Tongue (tissue), 2 donors: Measurements from ENCODE around the gene WNT5B. TPM values are rescaled to one million over a fixed set of nuclear protein-coding genes. Genes with fewer than 3 reads are reported as not detected.
"Not testable (repeated sequence)": the region's sequence is repeated elsewhere in the genome, so short reads cannot be mapped to it uniquely, and the experiment has no call there.

Experiments used
- DNase-seq: peaks from one replicate; pipeline ENCODE4 v3.0.0-alpha.2; 2015
- total RNA-seq: library from RNA; depleted of rRNA; stranded (reverse); fragments of >200 nt; gene quantifications from one replicate; pipeline ENCODE4 v1.2.3, GENCODE V29; 2014

The WNT5B gene
- total RNA-seq, 1 donor from 2014 or later, result 16.1 TPM

GRCh38 chr12:1598757-1599156, 30.3 kb upstream of the WNT5B start:
- no peak for DNase-seq

DNA sequence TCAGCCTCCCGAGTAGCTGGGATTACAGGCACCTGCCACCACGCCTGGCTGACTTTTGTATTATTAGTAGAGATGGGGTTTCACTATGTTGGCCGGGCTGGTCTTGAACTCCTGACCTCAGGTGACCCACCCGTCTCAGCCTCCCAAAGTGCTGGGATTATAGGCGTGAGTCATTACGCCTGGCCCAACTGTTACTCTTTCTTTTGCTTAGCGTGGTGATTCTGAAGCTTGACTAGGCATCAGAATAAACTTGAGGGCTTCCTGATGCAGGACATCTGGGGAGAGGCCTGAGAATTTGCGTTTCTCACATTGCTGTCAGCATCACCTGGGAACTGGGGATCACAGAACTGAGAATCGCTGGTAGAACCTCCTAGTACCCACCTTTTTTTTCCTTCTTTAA, 26.3 kb upstream of the WNT5B start:
- not testable (repeated sequence) for DNase-seq

- DNase-seq, result no peak
Observed at GRCh38 chr12:1603269-1603993, 25.6 kb upstream of the WNT5B start.

GRCh38 chr12:1604464-1604863, 24.6 kb upstream of the WNT5B start:
- DNase-seq, result no peak

GRCh38 chr12:1605129-1606020, 23.7 kb upstream of the WNT5B start:
- DNase-seq, result peak; percentile 91

DNA sequence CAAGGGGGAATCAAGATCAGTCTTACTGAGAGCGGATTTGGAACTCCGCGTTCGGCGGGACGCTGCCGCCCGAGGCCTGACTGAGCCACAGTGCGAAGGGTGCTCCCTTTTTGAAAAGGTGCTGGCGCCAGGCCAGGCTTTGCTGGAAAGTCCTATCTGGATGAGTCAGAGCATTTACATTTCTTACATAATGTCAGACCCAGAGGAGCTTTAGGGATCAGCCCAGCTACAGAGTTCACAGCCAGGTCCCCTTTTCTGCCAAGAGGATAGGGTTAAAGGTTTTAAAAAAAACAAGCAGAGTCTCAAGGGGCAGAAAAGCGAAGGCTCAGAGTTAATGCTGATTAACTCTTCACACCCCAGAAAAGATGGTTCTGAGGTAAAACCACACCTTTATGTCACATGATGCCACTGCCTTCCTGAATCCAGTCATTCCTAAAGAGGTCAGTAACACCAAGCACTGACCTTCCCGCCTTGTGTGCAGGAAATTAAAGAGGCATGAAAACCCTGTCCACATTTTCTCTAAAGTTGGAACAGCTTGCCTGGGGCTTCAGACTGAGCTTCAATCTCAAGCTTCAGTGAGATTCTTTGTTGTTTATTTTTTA, 22.9 kb upstream of the WNT5B start:
- peak; percentile 83 for DNase-seq

DNA sequence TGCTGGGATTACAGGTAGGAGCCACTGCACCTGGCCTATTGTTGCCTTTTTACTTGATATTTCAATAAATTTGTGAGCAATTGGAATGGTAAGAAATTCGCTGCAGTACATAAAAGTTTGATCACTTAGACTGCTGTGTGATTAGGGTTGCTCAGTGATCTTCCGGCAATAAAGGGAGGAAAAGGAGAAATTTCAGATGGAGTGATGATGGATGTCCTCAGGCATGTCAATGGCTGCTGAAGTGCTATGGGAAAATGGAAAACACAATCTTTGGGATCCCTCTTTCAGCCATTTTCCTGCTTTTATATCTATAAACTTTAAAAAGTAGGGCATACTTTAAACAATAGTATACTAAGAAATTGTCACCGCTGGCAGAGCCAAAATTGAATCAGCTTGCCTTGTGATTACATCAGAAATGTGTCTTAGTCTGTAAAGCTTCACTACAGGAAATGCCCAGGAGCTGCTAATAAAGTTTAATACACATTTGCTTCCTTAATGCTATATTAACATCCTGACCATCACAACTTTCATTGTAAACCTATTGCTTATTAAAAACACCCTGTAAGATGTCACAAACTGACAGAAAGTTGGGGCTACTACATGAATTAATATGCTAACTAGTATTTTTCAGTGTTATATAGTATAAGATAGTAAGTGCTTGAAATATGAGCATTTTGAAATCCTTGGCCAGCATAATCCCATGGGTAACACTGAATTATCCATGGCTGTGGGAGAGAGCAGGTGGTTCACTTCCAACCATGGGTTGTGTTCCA, 20.9 kb upstream of the WNT5B start:
- peak; percentile 55 for DNase-seq

GRCh38 chr12:1608713-1609119, 20.3 kb upstream of the WNT5B start:
- peak; percentile 56 for DNase-seq

DNA sequence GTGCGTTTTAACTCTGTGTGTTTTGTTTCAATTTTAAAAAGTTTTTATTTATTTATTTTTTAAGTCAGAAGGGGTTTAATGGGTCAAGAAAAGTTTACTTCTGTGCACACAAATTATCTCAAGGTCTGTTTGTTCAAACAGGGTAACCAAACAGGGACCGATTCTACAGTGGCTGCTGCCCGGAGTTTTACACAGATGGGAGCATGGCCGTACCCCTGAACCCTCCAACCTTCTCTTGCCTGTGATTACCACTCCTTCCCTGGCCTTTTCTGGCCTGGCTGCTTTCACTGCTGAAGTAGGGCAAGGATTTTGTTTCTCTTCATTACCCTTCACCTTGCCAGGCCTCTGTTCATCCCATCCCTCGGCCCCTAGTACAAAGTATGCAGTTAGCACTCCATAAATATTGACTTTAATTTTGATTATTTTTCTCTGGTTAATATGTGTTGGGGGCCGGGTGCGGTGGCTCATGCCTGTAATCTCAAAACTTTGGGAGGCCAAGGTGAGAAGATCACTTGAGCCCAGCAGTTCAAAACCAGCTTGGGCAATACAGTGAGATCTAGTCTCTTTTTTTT, 18.9 kb upstream of the WNT5B start:
- DNase-seq, result no peak

- peak; percentile 38 for DNase-seq
Observed at GRCh38 chr12:1611803-1612572, 17.0 kb upstream of the WNT5B start.

- no peak for DNase-seq
Observed at GRCh38 chr12:1613860-1614259, 15.2 kb upstream of the WNT5B start.

- DNase-seq, result no peak
Observed at GRCh38 chr12:1614360-1614759, 14.7 kb upstream of the WNT5B start.

DNA sequence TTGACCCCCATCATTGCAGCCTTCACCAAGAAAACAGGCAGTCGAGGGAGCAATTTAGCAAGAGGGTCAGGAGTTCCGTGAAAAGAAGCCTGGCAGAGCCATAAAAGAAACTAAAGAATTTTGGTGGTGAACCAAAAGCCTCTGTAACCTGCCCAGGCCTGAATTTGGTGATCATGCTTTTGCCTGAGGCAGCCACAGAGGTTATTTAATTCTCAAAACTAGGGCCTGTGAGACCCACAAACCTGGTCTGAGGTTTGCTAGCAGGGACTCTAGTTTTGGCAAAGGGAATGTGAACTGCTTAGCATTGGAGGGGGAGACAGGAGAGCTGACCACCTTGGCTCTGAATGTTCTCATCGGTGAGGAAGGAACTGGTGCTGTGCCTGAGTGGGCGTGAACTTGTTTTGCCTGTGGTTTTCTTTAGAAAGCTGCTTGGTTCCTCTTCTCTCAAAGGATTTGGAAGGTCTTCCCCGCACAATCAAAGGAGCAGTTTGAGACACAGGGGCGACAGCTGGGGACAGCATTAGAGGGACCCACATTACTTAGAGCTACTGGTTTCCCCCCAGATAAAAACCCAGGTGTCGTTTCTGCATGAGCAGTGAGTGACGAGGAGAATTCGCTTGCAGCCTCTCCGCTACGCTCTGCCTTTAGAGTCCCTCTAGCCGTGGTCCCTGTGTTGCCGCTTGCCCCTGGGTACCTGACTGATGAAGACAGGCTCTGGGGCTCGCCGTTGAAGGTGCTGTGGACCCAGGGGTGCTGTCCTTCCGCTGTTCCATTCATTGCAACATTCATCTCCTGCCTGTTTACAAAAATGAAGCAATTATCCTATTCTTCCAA, 12.6 kb upstream of the WNT5B start:
- DNase-seq, result no peak

DNA sequence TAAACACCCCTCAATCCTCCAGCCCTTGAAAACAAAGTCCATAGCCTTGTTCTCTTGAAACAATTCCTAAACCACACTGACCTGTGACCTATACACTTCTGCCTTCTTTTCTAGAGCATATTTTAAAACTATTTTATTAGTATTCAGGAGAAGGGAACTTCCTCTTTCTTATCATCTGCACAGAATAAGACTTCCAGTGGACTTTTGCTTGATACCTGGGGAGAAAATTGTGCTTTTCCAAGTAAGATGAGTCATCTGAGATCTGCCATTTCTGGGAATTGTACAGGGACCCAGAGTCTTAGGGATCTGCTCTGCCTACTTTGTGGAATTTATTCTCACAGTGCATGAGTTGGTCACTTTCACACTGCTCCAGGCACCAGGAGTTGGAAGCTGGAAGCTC, 10.5 kb upstream of the WNT5B start:
- DNase-seq, result no peak

- DNase-seq, result no peak
Observed at GRCh38 chr12:1619159-1619558, 9.9 kb upstream of the WNT5B start.

GRCh38 chr12:1619587-1619986, 9.4 kb upstream of the WNT5B start:
- DNase-seq, result no peak

GRCh38 chr12:1620092-1620491, 8.9 kb upstream of the WNT5B start:
- DNase-seq, result no peak

GRCh38 chr12:1622406-1622805, 6.6 kb upstream of the WNT5B start:
- no peak for DNase-seq

DNA sequence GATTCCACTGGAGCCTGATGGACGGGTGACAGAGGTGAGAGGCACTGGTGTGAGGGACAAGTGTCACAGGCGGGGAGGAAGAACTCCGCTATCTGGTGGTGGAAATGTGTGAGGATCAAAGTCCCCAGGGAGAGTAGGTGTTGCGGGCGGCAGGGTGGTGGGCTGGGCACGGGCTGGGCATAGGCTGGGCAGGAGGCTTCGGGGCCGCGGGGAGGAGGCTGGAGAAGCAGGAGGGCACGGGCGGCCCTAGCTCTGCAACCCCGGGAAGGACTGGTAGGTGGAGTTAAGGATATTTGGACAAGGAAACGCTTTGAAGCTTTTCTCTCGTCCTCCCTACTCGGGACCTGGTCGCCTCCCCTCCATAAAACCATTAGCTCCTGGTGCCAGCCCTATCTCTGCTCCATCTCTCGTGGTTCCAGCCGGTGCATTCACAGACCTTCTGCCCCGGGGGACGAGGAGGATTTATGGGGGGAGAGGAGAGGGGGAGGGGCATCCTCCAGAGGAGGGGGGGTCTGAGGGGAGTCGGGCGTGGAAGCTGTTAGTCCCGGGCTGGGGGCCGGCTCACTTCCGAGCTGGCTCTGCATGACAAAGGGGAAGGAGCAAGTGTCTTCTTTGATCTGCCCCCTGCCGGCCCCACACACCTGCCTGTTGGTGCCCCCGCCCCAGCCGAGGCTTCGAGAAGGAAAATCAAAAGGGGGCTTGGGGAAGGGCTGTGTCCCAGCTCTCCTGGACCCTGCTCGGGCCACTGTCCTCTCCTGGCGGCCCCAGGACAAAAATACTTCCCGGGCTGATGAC, 504 bp downstream of the WNT5B start:
- peak; percentile 40 for DNase-seq
